ENCODE measurements around the gene DYNLRB1. TPM values are rescaled to one million over a fixed set of nuclear protein-coding genes. Genes with fewer than 3 reads are reported as not detected.
A peak's percentile ranks its signal among the peaks of the same experiment; 100 is the strongest.
"Not testable (repeated sequence)": the region's sequence is repeated elsewhere in the genome, so short reads cannot be mapped to it uniquely, and the experiment has no call there.

Gene DYNLRB1
- total RNA-seq, 1 donor from 2014 or later: 166 TPM

GRCh38 chr20:34517114-34517505 is 888 bp downstream of the DYNLRB1 start:
- TF ChIP-seq CTCF (IDR thresholded peaks at IDR 0.05): no peak
- peak overlapping the region; percentile 99 for H3K27ac Mint-ChIP-seq (ENCODE audit: unreplicated experiment)
- no peaks in the 10 kb centered on the region for H3K27me3 Mint-ChIP-seq (ENCODE audit: unreplicated experiment)
- H3K4me1 Mint-ChIP-seq (ENCODE audit: unreplicated experiment): peaks cover 43% of the 10 kb centered on the region
- peaks cover 8% of the 10 kb centered on the region for H3K36me3 Mint-ChIP-seq (ENCODE audit: unreplicated experiment)
- peak overlapping the region; percentile 96 for H3K4me3 Mint-ChIP-seq (ENCODE audit: unreplicated experiment)
- DNase-seq (ENCODE audit: extremely low spot score, unreplicated experiment): no peak
- H3K9me3 Mint-ChIP-seq (ENCODE audit: unreplicated experiment): no peaks in the 10 kb centered on the region

- not testable (repeated sequence) for H3K27ac Mint-ChIP-seq (ENCODE audit: unreplicated experiment); H3K9me3 Mint-ChIP-seq (ENCODE audit: unreplicated experiment); H3K27me3 Mint-ChIP-seq (ENCODE audit: unreplicated experiment); H3K36me3 Mint-ChIP-seq (ENCODE audit: unreplicated experiment)
- H3K4me1 Mint-ChIP-seq (ENCODE audit: unreplicated experiment): peaks cover 53% of the 10 kb centered on the region
- peak; percentile 27 for DNase-seq (ENCODE audit: extremely low spot score, unreplicated experiment)
- peak overlapping the region; percentile 61 for H3K4me3 Mint-ChIP-seq (ENCODE audit: unreplicated experiment)
Observed at GRCh38 chr20:34518863-34519262, 2.6 kb downstream of the DYNLRB1 start.

GRCh38 chr20:34519841-34520240 is 3.6 kb downstream of the DYNLRB1 start:
- not testable (repeated sequence) for H3K27ac Mint-ChIP-seq (ENCODE audit: unreplicated experiment); H3K4me3 Mint-ChIP-seq (ENCODE audit: unreplicated experiment); H3K9me3 Mint-ChIP-seq (ENCODE audit: unreplicated experiment); H3K27me3 Mint-ChIP-seq (ENCODE audit: unreplicated experiment); H3K36me3 Mint-ChIP-seq (ENCODE audit: unreplicated experiment)
- peak; percentile 30 for DNase-seq (ENCODE audit: extremely low spot score, unreplicated experiment)
- peaks cover 55% of the 10 kb centered on the region for H3K4me1 Mint-ChIP-seq (ENCODE audit: unreplicated experiment)

- peak; percentile 62 for TF ChIP-seq CTCF (IDR thresholded peaks at IDR 0.05)
- peak overlapping the region; percentile 19 for H3K4me3 Mint-ChIP-seq (ENCODE audit: unreplicated experiment)
- no peaks in the 10 kb centered on the region for H3K27me3 Mint-ChIP-seq (ENCODE audit: unreplicated experiment)
- H3K36me3 Mint-ChIP-seq (ENCODE audit: unreplicated experiment): peaks cover 9% of the 10 kb centered on the region
- no peaks in the 10 kb centered on the region for H3K9me3 Mint-ChIP-seq (ENCODE audit: unreplicated experiment)
- peaks cover 62% of the 10 kb centered on the region for H3K4me1 Mint-ChIP-seq (ENCODE audit: unreplicated experiment)
- DNase-seq (ENCODE audit: extremely low spot score, unreplicated experiment): peak; percentile 83
- H3K27ac Mint-ChIP-seq (ENCODE audit: unreplicated experiment): peak overlapping the region; percentile 95
Observed at GRCh38 chr20:34522969-34523871, 7.0 kb downstream of the DYNLRB1 start.

GRCh38 chr20:34524426-34524825 is 8.2 kb downstream of the DYNLRB1 start:
- H3K4me1 Mint-ChIP-seq (ENCODE audit: unreplicated experiment): peaks cover 58% of the 10 kb centered on the region

More at GRCh38 chr20:34524426-34524825, 8.2 kb downstream of the DYNLRB1 start:
- Mint-ChIP-seq H3K9me3 (ENCODE audit: unreplicated experiment) (no peaks in the 10 kb centered on the region), H3K27me3 (ENCODE audit: unreplicated experiment) (no peaks in the 10 kb centered on the region), H3K4me3 (ENCODE audit: unreplicated experiment) (no peak overlapping the region), H3K36me3 (ENCODE audit: unreplicated experiment) (peaks cover 21% of the 10 kb centered on the region), H3K27ac (ENCODE audit: unreplicated experiment) (peak overlapping the region; percentile 95)
- DNase-seq (ENCODE audit: extremely low spot score, unreplicated experiment): peak; percentile 23
- no peak for TF ChIP-seq CTCF (IDR thresholded peaks at IDR 0.05)

Data from osteocyte (in vitro differentiated cells).